HG02798 (cell line): Measurements from ENCODE around the gene PCLAF.
"Not testable (repeated sequence)": the region's sequence is repeated elsewhere in the genome, so short reads cannot be mapped to it uniquely, and the experiment has no call there.

Source experiments
- ATAC-seq: cut with Tn5 transposase; IDR thresholded peaks from one replicate; pipeline ENCODE4 v1.9.1; 2021; ENCODE audit warnings: mild to moderate bottlenecking; ENCODE audit not compliant: unreplicated experiment, poor library complexity

PCLAF gene

GRCh38 chr15:64371383-64371782 lies 9.9 kb downstream of the PCLAF start:
- ATAC-seq, result not testable (repeated sequence)

GRCh38 chr15:64369078-64369607 lies 12.1 kb downstream of the PCLAF start:
- ATAC-seq, result no peak

- ATAC-seq, result no peak
These were observed 20.0 kb downstream of the PCLAF start for GRCh38 chr15:64361259-64361658.

GRCh38 chr15:64356710-64357040 lies 24.6 kb downstream of the PCLAF start:
- no peak for ATAC-seq

DNA sequence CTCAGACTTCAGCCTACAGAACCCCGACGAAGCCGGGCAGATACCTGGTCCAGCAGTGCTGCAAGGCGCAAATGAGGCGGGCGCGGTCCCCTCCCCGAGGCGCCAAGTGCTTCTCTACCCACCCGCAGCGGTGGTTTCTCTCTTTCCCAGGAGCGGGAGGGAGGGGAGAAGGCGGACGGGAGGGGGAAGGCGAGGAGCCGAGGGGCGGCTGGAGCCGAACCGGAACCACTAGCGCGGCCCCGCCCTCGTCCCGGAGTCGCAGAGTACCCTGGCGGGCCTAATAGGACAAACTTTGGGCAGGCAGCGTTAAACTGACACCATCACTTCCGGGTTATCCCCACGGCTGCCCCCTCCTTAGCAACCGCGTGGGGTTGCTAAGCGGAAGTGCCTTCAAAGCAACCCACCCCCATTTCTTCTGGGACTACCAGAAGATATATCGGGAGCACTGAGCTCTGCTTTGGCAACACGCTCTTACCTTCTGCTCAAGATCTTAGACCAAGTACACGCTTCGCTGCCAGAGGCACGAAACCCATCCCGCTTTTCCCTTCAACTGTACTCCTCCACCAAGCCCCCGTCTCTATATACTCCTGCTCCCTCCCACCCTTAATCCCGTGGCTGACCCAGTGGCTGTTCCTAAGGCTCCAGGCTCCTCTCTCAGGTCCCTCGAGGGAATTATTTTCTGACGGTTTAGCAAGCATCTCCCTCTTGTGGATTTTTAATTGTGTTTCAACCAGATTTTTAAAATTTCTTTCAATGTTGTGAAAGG lies 25.1 kb downstream of the PCLAF start, which contains the start of gene CSNK1G1:
CSNK1G1 (minus strand) TSS at position 230 of the 766 bp plus-strand sequence. CDS start 55,674 bp downstream, outside the sequence.
- ATAC-seq, result peak; percentile 99

- ATAC-seq, result no peak
These were observed 25.8 kb downstream of the PCLAF start for GRCh38 chr15:64355348-64355943.

DNA sequence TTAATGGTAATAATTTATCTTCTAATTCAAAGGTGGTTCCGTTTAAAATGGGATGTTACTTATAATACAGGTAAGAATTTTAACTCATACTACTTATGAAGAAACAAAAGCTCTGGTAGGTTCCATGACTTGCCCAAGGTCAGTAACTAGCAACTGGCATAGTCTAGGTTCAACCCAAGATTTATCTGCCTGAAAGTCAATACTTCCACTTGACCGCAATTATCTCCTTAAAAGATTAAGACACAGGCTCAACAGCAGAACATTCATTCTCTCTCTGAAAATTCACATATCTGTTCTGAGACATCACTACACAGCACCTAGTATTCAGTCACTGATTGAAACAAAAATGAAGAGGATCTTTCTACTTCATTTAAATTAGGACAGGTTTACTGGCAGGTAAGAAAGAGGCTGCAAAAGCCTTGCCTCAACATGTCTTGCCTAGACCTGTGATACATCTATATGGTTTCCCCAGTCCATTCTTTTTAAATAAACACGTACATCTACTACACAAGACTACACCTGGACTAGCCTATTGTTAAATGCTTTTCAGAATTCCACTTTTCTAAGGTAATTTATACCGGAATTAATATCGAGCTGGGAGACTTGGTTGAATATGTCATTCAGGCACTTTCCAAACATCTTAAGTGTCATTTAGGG lies 26.4 kb downstream of the PCLAF start:
- ATAC-seq, result no peak

GRCh38 chr15:64351265-64351664 lies 30.0 kb downstream of the PCLAF start:
- ATAC-seq, result no peak

DNA sequence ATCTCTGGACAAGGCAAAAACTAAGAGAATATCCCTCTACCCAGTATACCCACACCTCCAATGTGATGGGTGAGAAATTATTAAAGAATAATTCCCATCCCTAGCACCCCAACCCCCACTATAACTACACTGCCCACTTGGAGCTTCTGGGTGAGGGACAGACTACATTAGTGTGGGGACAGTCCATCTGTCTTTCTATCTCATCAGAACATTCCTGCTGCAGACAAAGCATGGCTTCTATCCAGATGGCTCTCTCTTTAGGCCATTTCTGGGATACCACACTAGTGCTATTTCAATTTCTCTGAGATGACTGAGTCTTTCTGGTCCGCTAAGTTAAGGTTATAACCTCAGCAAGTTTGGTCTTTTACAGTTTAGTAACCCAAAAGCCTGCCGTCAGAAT lies 31.9 kb downstream of the PCLAF start:
- ATAC-seq, result no peak

- no peak for ATAC-seq
These were observed 32.8 kb downstream of the PCLAF start for GRCh38 chr15:64348455-64348854.

GRCh38 chr15:64346242-64346641 lies 35.0 kb downstream of the PCLAF start:
- ATAC-seq, result not testable (repeated sequence)

DNA sequence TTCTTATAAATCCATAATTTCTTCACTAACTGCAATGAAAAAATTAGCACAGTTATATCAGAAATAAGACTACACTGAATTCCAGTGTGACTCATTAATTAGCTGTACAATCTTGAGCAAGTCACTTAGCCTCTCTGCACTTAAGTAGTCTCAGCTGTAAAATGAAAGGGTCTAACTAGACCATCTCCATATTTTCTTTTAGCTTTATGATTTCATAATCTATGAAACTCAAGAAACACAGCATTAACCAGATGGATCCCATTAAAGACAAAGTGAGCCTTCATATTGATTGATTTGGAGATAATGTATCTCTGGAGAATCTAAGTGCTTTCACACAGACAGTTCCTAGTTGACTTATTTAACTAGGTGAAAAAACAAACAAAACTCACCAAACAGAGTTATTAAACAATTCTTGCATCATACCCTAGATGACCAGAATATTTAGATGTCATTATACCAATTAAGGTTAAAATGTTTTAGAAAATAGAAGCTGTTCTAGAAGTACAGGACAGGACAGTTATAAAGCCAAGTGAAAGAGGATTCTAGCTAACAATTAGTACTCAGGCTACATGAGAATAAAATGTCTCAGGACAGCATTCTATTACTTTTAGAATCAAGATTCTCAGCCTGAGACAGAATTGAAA lies 36.5 kb downstream of the PCLAF start:
- no peak for ATAC-seq

GRCh38 chr15:64343841-64344240 lies 37.4 kb downstream of the PCLAF start:
- no peak for ATAC-seq

GRCh38 chr15:64343222-64343621 lies 38.0 kb downstream of the PCLAF start:
- ATAC-seq, result no peak

DNA sequence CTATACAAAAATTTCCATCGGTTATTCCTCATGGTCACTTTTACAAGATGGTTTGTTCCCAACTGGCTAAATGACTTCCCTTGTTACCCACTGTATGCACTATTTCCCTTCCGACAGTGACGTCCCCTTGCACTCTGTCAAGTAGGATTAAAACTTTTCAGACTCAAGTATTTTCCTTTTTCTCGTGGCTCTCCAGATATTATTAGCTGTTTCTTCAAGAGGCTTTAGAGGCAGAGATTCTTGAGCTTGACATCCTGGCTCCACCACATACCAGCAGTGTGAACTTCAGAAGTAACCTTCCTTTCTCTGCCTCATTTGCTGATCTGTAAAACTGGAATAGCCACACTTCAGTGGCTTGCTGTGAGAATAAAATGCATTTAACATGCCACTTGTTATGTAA lies 39.3 kb downstream of the PCLAF start:
- ATAC-seq, result no peak

DNA sequence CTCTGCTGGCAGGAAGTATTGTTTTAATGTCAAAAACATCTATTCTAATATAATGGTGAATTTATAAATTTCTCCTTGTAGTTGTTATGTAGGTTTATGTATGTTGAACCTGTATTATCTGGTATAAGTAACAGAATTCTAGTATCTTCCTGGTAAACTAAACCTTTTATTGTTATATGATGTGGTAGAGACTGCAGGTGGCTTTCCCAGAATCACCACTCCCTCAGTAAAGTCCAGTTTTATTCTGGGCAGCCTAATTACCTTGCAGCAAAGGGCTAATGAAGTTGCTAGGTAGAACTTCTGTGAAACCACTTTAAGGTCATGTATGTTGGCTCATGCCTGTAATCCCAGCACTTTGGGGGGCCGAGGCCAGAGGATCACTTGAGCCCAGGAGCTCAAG lies 40.9 kb downstream of the PCLAF start:
- no peak for ATAC-seq

GRCh38 chr15:64337761-64338160 lies 43.5 kb downstream of the PCLAF start:
- no peak for ATAC-seq

GRCh38 chr15:64333986-64334929 lies 47.0 kb downstream of the PCLAF start:
- ATAC-seq, result no peak

DNA sequence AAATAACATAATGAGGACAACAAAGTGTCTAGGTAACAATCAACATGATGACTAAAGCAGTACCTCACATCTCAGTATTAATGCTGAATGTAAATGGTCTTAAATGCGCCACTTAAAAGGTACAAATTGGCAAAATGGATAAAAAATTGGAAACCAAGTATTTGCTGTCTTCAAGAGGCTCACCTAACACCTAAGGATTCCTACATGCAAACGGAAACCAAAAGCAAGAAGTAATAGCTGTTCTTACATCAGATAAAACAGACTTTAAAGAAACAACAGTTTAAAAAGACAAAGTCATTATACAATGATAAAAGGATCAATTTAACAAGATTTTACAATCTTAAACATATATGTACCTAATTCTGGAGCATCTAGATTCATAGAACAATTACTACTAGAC lies 47.7 kb downstream of the PCLAF start:
- no peak for ATAC-seq

DNA sequence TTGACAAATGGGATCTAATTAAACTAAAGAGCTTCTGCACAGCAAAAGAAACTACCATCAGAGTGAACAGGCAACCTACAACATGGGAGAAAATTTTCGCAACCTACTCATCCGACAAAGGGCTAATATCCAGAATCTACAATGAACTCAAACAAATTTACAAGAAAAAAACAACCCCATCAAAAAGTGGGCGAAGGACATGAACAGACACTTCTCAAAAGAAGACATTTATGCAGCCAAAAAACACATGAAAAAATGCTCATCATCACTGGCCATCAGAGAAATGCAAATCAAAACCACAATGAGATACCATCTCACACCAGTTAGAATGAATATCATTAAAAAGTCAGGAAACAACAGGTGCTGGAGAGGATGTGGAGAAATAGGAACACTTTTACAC lies 49.6 kb downstream of the PCLAF start:
- ATAC-seq, result not testable (repeated sequence)
